AG09309 (cell line): Measurements from ENCODE around the gene ATP1B4.

Source experiments
- DNase-seq: peaks from one replicate; pipeline ENCODE4 v3.0.0-alpha.2; 2010; ENCODE audit warnings: low read depth
- H3K4me3 ChIP-seq: 2 replicates; pipeline ENCODE4 v1.5.1; 2011; ENCODE audit warnings: mild to moderate bottlenecking, low read depth, low read length, moderate library complexity; ENCODE audit not compliant: control insufficient read depth
- TF ChIP-seq, protein P1 (sequence below): IDR thresholded peaks from 2 replicates; pipeline ENCODE4 v1.5.1; 2011; ENCODE audit warnings: mild to moderate bottlenecking, low read depth, low read length, inconsistent platforms; ENCODE audit not compliant: insufficient read depth, control insufficient read depth; ENCODE audit errors: missing control alignments

The ATP1B4 gene

DNA sequence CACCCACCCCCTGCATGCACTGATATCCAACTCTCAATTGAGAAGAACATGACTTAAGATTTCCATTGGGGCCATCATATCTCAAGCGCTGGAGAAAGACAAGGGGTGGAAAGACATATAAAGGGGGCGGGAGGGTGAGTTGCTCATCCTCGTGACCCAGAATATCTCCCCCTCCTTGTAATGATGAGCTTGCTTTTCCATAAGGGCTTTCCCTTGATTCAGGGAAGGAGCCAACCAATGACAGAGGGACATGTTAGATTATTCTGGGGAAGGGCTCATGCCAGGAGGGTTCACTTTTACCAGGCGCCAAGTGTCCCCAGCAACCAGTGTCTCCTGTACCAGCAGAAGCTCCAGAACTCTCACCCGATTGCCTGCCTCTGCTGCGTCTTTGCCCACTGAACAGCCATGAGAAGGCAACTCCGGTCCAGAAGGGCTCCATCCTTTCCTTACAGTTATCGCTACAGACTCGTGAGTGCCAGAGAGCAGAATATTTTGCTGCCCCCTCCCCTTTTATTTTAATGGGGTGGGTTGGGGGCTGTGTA is at the start of gene ATP1B4:
Gene ATP1B4 (plus strand): TSS at position 326 of the 542 bp plus-strand sequence. CDS start 80 bp downstream, at position 406.
- no peak for DNase-seq
- no peak within 1 kb of the TSS for H3K4me3 ChIP-seq
- TF ChIP-seq, protein P1, sequence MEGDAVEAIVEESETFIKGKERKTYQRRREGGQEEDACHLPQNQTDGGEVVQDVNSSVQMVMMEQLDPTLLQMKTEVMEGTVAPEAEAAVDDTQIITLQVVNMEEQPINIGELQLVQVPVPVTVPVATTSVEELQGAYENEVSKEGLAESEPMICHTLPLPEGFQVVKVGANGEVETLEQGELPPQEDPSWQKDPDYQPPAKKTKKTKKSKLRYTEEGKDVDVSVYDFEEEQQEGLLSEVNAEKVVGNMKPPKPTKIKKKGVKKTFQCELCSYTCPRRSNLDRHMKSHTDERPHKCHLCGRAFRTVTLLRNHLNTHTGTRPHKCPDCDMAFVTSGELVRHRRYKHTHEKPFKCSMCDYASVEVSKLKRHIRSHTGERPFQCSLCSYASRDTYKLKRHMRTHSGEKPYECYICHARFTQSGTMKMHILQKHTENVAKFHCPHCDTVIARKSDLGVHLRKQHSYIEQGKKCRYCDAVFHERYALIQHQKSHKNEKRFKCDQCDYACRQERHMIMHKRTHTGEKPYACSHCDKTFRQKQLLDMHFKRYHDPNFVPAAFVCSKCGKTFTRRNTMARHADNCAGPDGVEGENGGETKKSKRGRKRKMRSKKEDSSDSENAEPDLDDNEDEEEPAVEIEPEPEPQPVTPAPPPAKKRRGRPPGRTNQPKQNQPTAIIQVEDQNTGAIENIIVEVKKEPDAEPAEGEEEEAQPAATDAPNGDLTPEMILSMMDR: no peak

DNA sequence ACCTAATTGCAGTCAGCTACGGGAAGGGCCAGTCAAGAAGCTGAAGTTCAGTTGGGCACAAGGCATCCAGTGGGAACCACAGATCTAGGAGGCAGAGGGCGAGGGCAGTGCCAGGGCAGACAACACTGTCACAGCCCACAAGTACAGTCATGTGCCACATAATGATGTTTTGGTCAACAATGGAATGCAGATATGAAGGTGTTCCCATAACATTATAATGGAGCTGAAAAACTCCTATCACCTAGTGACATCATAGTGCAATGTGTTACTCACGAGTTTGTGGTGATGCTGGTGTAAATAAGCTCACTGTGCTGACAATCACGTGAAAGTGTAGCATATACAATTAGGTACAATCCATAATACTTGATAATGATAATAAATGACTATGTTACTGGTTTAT is 46.1 kb upstream of the ATP1B4 start:
- H3K4me3 ChIP-seq: no peak overlapping the region
- no peak for DNase-seq
- TF ChIP-seq, protein P1: no peak

- TF ChIP-seq, protein P1: no peak
- no peak overlapping the region for H3K4me3 ChIP-seq
- no peak for DNase-seq
Observed at GRCh38 chrX:120316587-120317283, 45.2 kb upstream of the ATP1B4 start.

DNA sequence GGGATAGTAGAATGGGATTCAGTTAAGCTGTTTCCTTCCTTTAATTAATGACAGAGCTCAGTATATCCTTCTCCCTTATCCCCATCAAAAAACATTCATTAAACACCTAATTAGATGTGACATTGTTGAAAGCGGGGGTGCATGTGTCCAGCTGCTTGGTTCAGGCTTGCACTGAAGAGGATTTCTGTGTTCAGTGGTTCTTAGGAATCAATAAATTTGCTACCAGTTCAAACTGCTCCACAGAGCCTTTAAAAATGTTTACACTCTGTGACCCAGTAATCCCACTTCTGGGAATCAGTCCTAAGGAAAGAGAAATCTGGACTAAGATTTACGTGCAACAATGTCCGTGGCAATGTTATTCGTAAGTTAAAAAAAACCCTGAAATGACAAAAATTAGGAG is 43.5 kb upstream of the ATP1B4 start:
- TF ChIP-seq, protein P1: no peak
- no peak for DNase-seq
- H3K4me3 ChIP-seq: no peak overlapping the region

DNA sequence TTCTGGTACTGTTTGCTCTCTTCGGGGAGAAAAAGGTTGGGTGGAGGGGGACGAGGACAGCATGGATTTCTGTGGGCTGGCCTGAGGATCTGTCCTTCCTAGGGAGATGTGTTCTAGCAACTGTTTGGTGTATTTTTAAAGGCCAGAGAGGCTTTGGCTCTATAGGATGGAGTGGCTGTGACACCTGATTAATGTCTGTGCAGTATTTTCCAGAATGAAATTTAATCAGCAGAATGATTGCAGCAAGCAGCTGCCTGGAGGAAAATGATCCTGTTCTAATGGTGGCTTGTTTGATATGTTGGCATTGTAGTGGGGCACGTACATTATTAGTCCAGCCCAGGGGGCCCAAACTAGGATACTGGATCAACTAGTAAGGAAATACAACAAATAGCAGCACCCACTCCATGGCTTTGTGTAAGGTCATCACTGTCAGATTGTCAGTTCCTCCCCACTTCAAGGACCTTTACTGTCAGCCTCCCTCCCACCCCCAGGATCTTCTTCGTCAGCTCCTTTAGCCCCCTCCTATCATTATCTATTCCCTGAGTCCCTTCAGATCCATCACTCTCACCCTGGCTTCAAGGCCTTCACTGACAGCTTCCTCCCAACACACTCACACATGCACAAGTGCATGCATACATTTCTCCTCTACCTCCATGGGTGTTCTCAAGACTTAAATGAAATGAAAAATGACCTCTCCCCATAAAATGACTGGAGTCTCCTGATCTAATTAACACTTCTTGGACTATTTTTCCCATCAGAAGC is 40.2 kb upstream of the ATP1B4 start:
- no peak overlapping the region for H3K4me3 ChIP-seq

GRCh38 chrX:120331116-120331515 is 30.8 kb upstream of the ATP1B4 start:
- TF ChIP-seq, protein P1: no peak
- no peak overlapping the region for H3K4me3 ChIP-seq
- DNase-seq: no peak

More for the DNA sequence above, 40.2 kb upstream of the ATP1B4 start:
- TF ChIP-seq, protein P1: no peak
- no peak for DNase-seq
